Testis (tissue), 2 donors: ENCODE measurements around the gene HNRNPA1L2.

Source experiments
- POLR2A ChIP-seq: fragments of 450-650 bp; IDR thresholded peaks from one replicate; pipeline ENCODE4 v1.6.1; 2017; ENCODE audit warnings: antibody characterized with exemption, mild to moderate bottlenecking, moderate library complexity
- TF ChIP-seq, protein P1 (sequence below), 3 experiments: fragments of 450-650 bp in 2 of 3; fragments of 200-600 bp in 1 of 3; sonication (generic) in 1 of 3; IDR thresholded peaks; one replicate each; pipeline ENCODE4 v1.5.1; 2016 to 2019; ENCODE audit warnings: antibody characterized with exemption in 3 of 3, mild to moderate bottlenecking in 2 of 3, moderate library complexity in 1 of 3

DNA sequence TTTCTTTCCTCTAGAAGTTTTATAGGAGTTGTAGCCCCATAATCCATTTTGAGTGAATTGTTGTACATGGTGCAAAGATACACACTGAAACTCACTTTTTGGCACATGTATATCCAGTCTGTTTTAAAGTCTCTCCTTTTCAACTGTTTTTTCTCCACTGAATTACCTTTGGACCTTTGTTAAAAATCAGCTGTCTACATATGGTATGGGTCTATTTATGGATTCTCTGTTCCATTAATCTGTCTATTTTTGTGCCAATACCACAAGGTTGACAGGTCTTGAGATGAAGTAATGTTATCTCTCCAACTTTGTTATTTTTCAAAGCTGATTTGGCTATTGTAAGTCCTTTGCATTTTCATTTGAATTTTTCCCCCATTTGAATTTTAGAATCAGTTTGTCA, 4.7 kb downstream of the HNRNPA1L2 start:
- TF ChIP-seq, protein P1, sequence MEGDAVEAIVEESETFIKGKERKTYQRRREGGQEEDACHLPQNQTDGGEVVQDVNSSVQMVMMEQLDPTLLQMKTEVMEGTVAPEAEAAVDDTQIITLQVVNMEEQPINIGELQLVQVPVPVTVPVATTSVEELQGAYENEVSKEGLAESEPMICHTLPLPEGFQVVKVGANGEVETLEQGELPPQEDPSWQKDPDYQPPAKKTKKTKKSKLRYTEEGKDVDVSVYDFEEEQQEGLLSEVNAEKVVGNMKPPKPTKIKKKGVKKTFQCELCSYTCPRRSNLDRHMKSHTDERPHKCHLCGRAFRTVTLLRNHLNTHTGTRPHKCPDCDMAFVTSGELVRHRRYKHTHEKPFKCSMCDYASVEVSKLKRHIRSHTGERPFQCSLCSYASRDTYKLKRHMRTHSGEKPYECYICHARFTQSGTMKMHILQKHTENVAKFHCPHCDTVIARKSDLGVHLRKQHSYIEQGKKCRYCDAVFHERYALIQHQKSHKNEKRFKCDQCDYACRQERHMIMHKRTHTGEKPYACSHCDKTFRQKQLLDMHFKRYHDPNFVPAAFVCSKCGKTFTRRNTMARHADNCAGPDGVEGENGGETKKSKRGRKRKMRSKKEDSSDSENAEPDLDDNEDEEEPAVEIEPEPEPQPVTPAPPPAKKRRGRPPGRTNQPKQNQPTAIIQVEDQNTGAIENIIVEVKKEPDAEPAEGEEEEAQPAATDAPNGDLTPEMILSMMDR (IDR thresholded peaks at IDR 0.05), result no peak
- TF ChIP-seq POLR2A, result no peak
